ENCODE results near the gene CASK. TPM values are rescaled to one million over a fixed set of nuclear protein-coding genes. Genes with fewer than 3 reads are reported as not detected.

CASK gene
- total RNA-seq, 1 experiment from 2014 or later, result 54.6 TPM

GRCh38 chrX:41796046-41796445 is 127.3 kb downstream of the CASK start:
- ATAC-seq, result no peak
- TF ChIP-seq ZNF232 (CRISPR knock-in tag; IDR thresholded peaks at IDR 0.05), result no peak
- no peak for TF ChIP-seq ZNF138 (CRISPR knock-in tag; conservative IDR thresholded peaks at IDR 0.05)
- no peak for TF ChIP-seq FOXK1 (CRISPR knock-in tag; IDR thresholded peaks at IDR 0.05)
- TF ChIP-seq, protein P1, sequence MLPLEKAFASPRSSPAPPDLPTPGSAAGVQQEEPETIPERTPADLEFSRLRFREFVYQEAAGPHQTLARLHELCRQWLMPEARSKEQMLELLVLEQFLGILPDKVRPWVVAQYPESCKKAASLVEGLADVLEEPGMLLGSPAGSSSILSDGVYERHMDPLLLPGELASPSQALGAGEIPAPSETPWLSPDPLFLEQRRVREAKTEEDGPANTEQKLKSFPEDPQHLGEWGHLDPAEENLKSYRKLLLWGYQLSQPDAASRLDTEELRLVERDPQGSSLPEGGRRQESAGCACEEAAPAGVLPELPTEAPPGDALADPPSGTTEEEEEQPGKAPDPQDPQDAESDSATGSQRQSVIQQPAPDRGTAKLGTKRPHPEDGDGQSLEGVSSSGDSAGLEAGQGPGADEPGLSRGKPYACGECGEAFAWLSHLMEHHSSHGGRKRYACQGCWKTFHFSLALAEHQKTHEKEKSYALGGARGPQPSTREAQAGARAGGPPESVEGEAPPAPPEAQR (CRISPR knock-in tag; IDR thresholded peaks at IDR 0.05), result no peak
- TF ChIP-seq ZNF416 (CRISPR knock-in tag; IDR thresholded peaks at IDR 0.05), result no peak
- TF ChIP-seq, protein P2, sequence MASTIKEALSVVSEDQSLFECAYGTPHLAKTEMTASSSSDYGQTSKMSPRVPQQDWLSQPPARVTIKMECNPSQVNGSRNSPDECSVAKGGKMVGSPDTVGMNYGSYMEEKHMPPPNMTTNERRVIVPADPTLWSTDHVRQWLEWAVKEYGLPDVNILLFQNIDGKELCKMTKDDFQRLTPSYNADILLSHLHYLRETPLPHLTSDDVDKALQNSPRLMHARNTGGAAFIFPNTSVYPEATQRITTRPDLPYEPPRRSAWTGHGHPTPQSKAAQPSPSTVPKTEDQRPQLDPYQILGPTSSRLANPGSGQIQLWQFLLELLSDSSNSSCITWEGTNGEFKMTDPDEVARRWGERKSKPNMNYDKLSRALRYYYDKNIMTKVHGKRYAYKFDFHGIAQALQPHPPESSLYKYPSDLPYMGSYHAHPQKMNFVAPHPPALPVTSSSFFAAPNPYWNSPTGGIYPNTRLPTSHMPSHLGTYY (CRISPR knock-in tag; IDR thresholded peaks at IDR 0.05), result no peak
- no peak for TF ChIP-seq GTF2I (CRISPR knock-in tag; conservative IDR thresholded peaks at IDR 0.05)
- no peak for TF ChIP-seq EMX1 (CRISPR knock-in tag; IDR thresholded peaks at IDR 0.05)
- TF ChIP-seq GRHL2 (CRISPR knock-in tag; IDR thresholded peaks at IDR 0.05; ENCODE audit: insufficient replicate concordance, severe bottlenecking), result no peak
- no peak for TF ChIP-seq IRF2 (CRISPR knock-in tag; IDR thresholded peaks at IDR 0.05; ENCODE audit: borderline replicate concordance, low read depth)
- TF ChIP-seq, protein P3, sequence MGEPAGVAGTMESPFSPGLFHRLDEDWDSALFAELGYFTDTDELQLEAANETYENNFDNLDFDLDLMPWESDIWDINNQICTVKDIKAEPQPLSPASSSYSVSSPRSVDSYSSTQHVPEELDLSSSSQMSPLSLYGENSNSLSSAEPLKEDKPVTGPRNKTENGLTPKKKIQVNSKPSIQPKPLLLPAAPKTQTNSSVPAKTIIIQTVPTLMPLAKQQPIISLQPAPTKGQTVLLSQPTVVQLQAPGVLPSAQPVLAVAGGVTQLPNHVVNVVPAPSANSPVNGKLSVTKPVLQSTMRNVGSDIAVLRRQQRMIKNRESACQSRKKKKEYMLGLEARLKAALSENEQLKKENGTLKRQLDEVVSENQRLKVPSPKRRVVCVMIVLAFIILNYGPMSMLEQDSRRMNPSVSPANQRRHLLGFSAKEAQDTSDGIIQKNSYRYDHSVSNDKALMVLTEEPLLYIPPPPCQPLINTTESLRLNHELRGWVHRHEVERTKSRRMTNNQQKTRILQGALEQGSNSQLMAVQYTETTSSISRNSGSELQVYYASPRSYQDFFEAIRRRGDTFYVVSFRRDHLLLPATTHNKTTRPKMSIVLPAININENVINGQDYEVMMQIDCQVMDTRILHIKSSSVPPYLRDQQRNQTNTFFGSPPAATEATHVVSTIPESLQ (CRISPR knock-in tag; IDR thresholded peaks at IDR 0.05), result no peak
- TF ChIP-seq TP53 (CRISPR knock-in tag; IDR thresholded peaks at IDR 0.05), result no peak
- TF ChIP-seq SMAD4 (CRISPR knock-in tag; IDR thresholded peaks at IDR 0.05), result no peak
- TF ChIP-seq FOXP1 (CRISPR knock-in tag; IDR thresholded peaks at IDR 0.05; ENCODE audit: borderline replicate concordance), result no peak
- TF ChIP-seq, protein P4, sequence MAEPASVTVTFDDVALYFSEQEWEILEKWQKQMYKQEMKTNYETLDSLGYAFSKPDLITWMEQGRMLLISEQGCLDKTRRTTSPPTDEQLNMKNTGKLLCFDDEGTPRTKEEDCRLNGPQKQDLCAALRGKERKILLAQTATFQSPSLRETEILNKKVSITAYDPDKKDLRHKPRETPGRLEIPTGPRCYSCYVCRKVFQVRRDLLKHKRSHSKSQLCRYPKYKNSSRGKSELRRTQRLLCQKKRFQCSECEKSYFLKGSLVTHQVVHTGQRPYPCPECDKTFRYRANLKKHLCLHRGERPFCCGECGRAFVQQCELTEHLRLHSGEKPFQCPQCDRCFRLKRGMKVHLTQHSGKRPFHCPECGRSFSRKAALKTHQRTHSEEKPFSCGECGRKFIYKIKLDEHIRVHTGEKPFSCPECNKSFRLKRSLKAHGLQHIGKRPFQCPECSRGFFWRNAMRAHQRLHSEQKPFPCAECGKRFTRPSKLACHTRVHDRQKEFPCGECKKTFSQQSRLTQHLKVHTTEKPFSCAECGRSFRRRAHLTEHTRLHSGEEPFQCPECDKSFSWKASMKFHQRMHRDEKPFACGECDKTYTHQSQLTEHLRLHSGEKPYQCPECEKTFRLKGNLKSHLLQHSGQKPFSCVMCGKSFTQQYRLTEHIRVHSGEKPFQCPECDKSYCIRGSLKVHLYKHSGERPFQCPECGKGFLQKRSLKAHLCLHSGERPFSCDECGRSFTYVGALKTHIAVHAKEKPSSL (CRISPR knock-in tag; conservative IDR thresholded peaks at IDR 0.05), result no peak
- Mint-ChIP-seq H3K27ac (no peak overlapping the region), H3K4me3 (no peak overlapping the region), H3K9me3 (0 out of 2 replicates have a peak, but pooled peaks cover 3% of the 10 kb centered on the region), H3K36me3 (0 out of 2 replicates have a peak, but pooled peaks cover 4% of the 10 kb centered on the region), H3K4me1 (0 out of 2 replicates have a peak, but pooled peaks cover 7% of the 10 kb centered on the region), H3K27me3 (ENCODE audit: low read depth) (no peaks in the 10 kb centered on the region)
- CTCF ChIA-PET, result no interaction called here
- POLR2A ChIA-PET, result no interaction called here
- DNase-seq (ENCODE audit: low spot score), result no peak

DNA sequence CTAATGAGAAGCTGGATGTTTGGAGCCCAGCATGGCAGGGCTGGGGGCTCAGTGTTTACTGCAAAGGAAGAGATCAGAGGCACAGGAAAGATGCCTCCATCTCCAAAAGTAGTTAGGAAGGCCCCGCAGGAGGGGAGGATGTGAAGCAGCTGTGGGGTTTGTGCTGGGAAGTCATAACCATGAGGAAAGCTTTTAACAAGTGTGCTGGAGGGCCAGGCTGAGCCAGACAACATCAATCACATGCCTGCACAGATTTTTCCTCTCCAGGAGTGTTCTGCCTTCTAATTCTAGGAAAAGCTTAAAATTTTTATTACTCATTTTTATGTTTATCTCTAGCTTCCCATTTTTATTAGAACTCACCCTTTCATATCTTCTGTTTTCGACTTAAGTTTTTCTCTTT is 134.0 kb downstream of the CASK start:
- POLR2A ChIA-PET, result no interaction called here
- Mint-ChIP-seq H3K4me3 (no peak overlapping the region), H3K36me3 (peaks cover 14% of the 10 kb centered on the region), H3K27me3 (ENCODE audit: low read depth) (no peaks in the 10 kb centered on the region), H3K9me3 (no peaks in the 10 kb centered on the region), H3K4me1 (0 out of 2 replicates have a peak, but pooled peaks cover 2% of the 10 kb centered on the region), H3K27ac (no peak overlapping the region)
- DNase-seq (ENCODE audit: low spot score) (no peak), ATAC-seq (no peak)
- no peak for TF ChIP-seq ZMAT4 (CRISPR knock-in tag; IDR thresholded peaks at IDR 0.05)
- CTCF ChIA-PET, result no interaction called here

DNA sequence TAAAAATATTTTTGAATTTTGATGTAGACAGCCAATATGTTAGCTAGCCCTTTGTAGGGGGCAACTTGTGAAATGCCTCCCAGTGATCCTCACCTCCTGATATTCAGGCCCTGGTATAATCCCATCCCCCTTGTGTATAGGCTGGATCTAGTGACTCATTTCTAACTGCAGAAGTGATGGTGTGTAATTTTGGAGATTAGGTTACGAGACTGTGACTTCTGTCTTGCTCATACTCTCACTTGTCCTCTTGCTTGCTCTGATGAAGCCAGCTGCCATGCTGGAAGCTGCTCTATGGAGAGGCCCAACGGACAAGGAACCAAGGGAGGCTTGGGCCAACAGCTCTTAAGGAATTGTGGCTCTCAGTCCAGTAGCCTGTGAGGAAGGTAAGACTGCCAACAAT is 137.7 kb downstream of the CASK start:
- Mint-ChIP-seq H3K27ac (no peak overlapping the region), H3K9me3 (no peaks in the 10 kb centered on the region), H3K4me1 (0 out of 2 replicates have a peak, but pooled peaks cover 2% of the 10 kb centered on the region), H3K4me3 (no peak overlapping the region), H3K36me3 (peaks cover 19% of the 10 kb centered on the region), H3K27me3 (ENCODE audit: low read depth) (no peaks in the 10 kb centered on the region)
- CTCF ChIA-PET, result no interaction called here
- POLR2A ChIA-PET, result no interaction called here
- DNase-seq (ENCODE audit: low spot score), result no peak
- no peak for ATAC-seq
- TF ChIP-seq, protein P5, sequence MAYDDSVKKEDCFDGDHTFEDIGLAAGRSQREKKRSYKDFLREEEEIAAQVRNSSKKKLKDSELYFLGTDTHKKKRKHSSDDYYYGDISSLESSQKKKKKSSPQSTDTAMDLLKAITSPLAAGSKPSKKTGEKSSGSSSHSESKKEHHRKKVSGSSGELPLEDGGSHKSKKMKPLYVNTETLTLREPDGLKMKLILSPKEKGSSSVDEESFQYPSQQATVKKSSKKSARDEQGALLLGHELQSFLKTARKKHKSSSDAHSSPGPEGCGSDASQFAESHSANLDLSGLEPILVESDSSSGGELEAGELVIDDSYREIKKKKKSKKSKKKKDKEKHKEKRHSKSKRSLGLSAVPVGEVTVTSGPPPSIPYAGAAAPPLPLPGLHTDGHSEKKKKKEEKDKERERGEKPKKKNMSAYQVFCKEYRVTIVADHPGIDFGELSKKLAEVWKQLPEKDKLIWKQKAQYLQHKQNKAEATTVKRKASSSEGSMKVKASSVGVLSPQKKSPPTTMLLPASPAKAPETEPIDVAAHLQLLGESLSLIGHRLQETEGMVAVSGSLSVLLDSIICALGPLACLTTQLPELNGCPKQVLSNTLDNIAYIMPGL (CRISPR knock-in tag; IDR thresholded peaks at IDR 0.05), result no peak
- TF ChIP-seq HMGA2 (CRISPR knock-in tag; IDR thresholded peaks at IDR 0.05) (no peak), NFYB (CRISPR knock-in tag; conservative IDR thresholded peaks at IDR 0.05; ENCODE audit: low read depth) (no peak), ZMAT4 (CRISPR knock-in tag; IDR thresholded peaks at IDR 0.05) (no peak), GABPB1 (CRISPR knock-in tag; IDR thresholded peaks at IDR 0.05) (no peak), NFE2L1 (CRISPR knock-in tag; IDR thresholded peaks at IDR 0.05) (no peak), JAZF1 (CRISPR knock-in tag; IDR thresholded peaks at IDR 0.05) (no peak), ZNF138 (CRISPR knock-in tag; conservative IDR thresholded peaks at IDR 0.05) (no peak), EMX1 (CRISPR knock-in tag; IDR thresholded peaks at IDR 0.05) (no peak)
- TF ChIP-seq, protein P6, sequence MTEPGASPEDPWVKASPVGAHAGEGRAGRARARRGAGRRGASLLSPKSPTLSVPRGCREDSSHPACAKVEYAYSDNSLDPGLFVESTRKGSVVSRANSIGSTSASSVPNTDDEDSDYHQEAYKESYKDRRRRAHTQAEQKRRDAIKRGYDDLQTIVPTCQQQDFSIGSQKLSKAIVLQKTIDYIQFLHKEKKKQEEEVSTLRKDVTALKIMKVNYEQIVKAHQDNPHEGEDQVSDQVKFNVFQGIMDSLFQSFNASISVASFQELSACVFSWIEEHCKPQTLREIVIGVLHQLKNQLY (CRISPR knock-in tag; IDR thresholded peaks at IDR 0.05), result no peak

All from WTC11 (cell line).